Neural cell (in vitro differentiated cells): ENCODE data around the gene TMC1. TPM values are rescaled to one million over a fixed set of nuclear protein-coding genes. Genes with fewer than 3 reads are reported as not detected.

ENCODE experiments used
- H2AFZ ChIP-seq: fragments of 200-600, 300-800 bp; sonication (generic), shearing (Covaris generic); 2 replicates; pipeline ENCODE4 v1.6.0; 2014; ENCODE audit warnings: low read depth, mild to moderate bottlenecking, antibody characterized with exemption, low read length, moderate library complexity
- H3F3A ChIP-seq: fragments of 200-600 bp; shearing (Covaris generic); 2 replicates; pipeline ENCODE4 v1.6.1; 2016; ENCODE audit warnings: mild to moderate bottlenecking, moderate library complexity, mixed read lengths, antibody characterized with exemption, low read length; ENCODE audit not compliant: insufficient read depth, poor library complexity, severe bottlenecking
- H3K27ac ChIP-seq: fragments of 200-600, 300-800 bp; sonication (generic), shearing (Covaris generic); 2 replicates; pipeline ENCODE4 v1.5.1; 2014; ENCODE audit warnings: mild to moderate bottlenecking, low read length, moderate library complexity
- H3K27me3 ChIP-seq: fragments of 300-800, 200-600 bp; sonication (generic), shearing (Covaris generic); 2 replicates; pipeline ENCODE4 v1.6.0; 2014; ENCODE audit warnings: mild to moderate bottlenecking, low read depth, low read length, moderate library complexity; ENCODE audit not compliant: insufficient read depth
- H3K36me3 ChIP-seq: fragments of 300-800, 200-600 bp; sonication (generic), shearing (Covaris generic); 2 replicates; pipeline ENCODE4 v1.5.1; 2014; ENCODE audit warnings: mild to moderate bottlenecking, antibody characterized with exemption, low read length, moderate library complexity; ENCODE audit not compliant: insufficient read depth
- H3K4me2 ChIP-seq: fragments of 300-800, 200-600 bp; sonication (generic), shearing (Covaris generic); 2 replicates; pipeline ENCODE4 v1.6.0; 2014; ENCODE audit warnings: mild to moderate bottlenecking, low read length
- H3K4me3 ChIP-seq: fragments of 300-800, 200-600 bp; sonication (generic), shearing (Covaris generic); 2 replicates; pipeline ENCODE4 v1.5.1; 2014; ENCODE audit warnings: mild to moderate bottlenecking, low read length, moderate library complexity
- H3K79me2 ChIP-seq: fragments of 200-600 bp; shearing (Covaris generic); replicated peaks from 2 replicates; pipeline ENCODE4 v1.6.0; 2014; ENCODE audit warnings: mild to moderate bottlenecking, low read length, moderate library complexity; ENCODE audit not compliant: insufficient read depth
- H3K9ac ChIP-seq: fragments of 300-800, 200-600 bp; sonication (generic), shearing (Covaris generic); 2 replicates; pipeline ENCODE4 v1.6.1; 2016; ENCODE audit warnings: mild to moderate bottlenecking, low read length, mixed read lengths
- H3K9me2 ChIP-seq: fragments of 200-600 bp; shearing (Covaris generic); 2 replicates; pipeline ENCODE4 v1.6.1; 2016; ENCODE audit warnings: mild to moderate bottlenecking, low read length, mixed read lengths; ENCODE audit not compliant: insufficient read depth
- H3K9me3 ChIP-seq: fragments of 200-600, 300-800 bp; sonication (generic), shearing (Covaris generic); 2 replicates; pipeline ENCODE4 v1.6.1; 2016; ENCODE audit warnings: mild to moderate bottlenecking, mixed run types, low read length, moderate library complexity, mixed read lengths
- H4K20me1 ChIP-seq: fragments of 200-600 bp; shearing (Covaris generic); 2 replicates; pipeline ENCODE4 v1.6.1; 2016; ENCODE audit warnings: mild to moderate bottlenecking, mixed run types; ENCODE audit not compliant: insufficient read depth
- EP300 ChIP-seq: fragments of 450-650 bp; conservative IDR thresholded peaks from 2 replicates; pipeline ENCODE4 v1.6.1; 2014; ENCODE audit warnings: antibody characterized with exemption, mild to moderate bottlenecking, moderate library complexity; ENCODE audit not compliant: poor library complexity, severe bottlenecking
- EZH2 ChIP-seq: fragments of 200-600, 300-800 bp; shearing (Covaris generic), sonication (generic); IDR thresholded peaks from 2 replicates; pipeline ENCODE4 v1.6.1; 2014; ENCODE audit warnings: antibody characterized with exemption, low read length, borderline replicate concordance, mild to moderate bottlenecking; ENCODE audit not compliant: insufficient read depth, poor library complexity, severe bottlenecking
- MXI1 ChIP-seq: fragments of 450-650 bp; conservative IDR thresholded peaks from 2 replicates; pipeline ENCODE4 v1.6.1; 2014; ENCODE audit warnings: antibody characterized with exemption, mild to moderate bottlenecking; ENCODE audit not compliant: poor library complexity, severe bottlenecking
- POLR2AphosphoS5 ChIP-seq: IDR thresholded peaks from 2 replicates; pipeline ENCODE4 v1.6.1; 2012
- RAD21 ChIP-seq: fragments of 450-650 bp; conservative IDR thresholded peaks from 2 replicates; pipeline ENCODE4 v1.6.1; 2014; ENCODE audit warnings: antibody characterized with exemption, mild to moderate bottlenecking, moderate library complexity
- REST ChIP-seq: IDR thresholded peaks from 2 replicates; pipeline ENCODE4 v1.6.1; 2012; ENCODE audit warnings: borderline replicate concordance
- SMC3 ChIP-seq: fragments of 450-650 bp; conservative IDR thresholded peaks from 2 replicates; pipeline ENCODE4 v1.6.1; 2014; ENCODE audit warnings: antibody characterized with exemption, mild to moderate bottlenecking, moderate library complexity; ENCODE audit not compliant: poor library complexity
- TAF1 ChIP-seq: IDR thresholded peaks from 2 replicates; pipeline ENCODE4 v1.6.1; 2012; ENCODE audit warnings: low read depth
- polyA plus RNA-seq: library from polyadenylated mRNA; depleted of rRNA; stranded (reverse); fragments of >200 nt; gene quantifications from 2 replicates; pipeline ENCODE4 v1.2.3, GENCODE V29; 2014
- TF ChIP-seq, protein P1 (sequence below): fragments of 450-650 bp; IDR thresholded peaks from 2 replicates; pipeline ENCODE4 v1.5.1; 2014; ENCODE audit warnings: antibody characterized with exemption, mild to moderate bottlenecking, moderate library complexity; ENCODE audit not compliant: poor library complexity, severe bottlenecking

Gene TMC1
- polyA plus RNA-seq, 1 donor from 2014 or later: not detected

GRCh38 chr9:72649127-72649442 is 127.7 kb downstream of the TMC1 start:
- Histone ChIP-seq H3K27ac (no peak overlapping the region), H3F3A (no peaks in the 10 kb centered on the region), H4K20me1 (no peaks in the 10 kb centered on the region), H3K9me3 (no peaks in the 10 kb centered on the region), H2AFZ (no peak overlapping the region), H3K9me2 (no peaks in the 10 kb centered on the region), H3K4me3 (no peak overlapping the region), H3K9ac (no peak overlapping the region), H3K27me3 (no peaks in the 10 kb centered on the region), H3K36me3 (no peaks in the 10 kb centered on the region), H3K4me2 (no peak overlapping the region), H3K79me2 (no peaks in the 10 kb centered on the region)
- TF ChIP-seq RAD21 (no peak), EZH2 (no peak), POLR2AphosphoS5 (peak; percentile 12), MXI1 (no peak), TAF1 (no peak), REST (no peak)
- TF ChIP-seq, protein P1, sequence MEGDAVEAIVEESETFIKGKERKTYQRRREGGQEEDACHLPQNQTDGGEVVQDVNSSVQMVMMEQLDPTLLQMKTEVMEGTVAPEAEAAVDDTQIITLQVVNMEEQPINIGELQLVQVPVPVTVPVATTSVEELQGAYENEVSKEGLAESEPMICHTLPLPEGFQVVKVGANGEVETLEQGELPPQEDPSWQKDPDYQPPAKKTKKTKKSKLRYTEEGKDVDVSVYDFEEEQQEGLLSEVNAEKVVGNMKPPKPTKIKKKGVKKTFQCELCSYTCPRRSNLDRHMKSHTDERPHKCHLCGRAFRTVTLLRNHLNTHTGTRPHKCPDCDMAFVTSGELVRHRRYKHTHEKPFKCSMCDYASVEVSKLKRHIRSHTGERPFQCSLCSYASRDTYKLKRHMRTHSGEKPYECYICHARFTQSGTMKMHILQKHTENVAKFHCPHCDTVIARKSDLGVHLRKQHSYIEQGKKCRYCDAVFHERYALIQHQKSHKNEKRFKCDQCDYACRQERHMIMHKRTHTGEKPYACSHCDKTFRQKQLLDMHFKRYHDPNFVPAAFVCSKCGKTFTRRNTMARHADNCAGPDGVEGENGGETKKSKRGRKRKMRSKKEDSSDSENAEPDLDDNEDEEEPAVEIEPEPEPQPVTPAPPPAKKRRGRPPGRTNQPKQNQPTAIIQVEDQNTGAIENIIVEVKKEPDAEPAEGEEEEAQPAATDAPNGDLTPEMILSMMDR: no peak

DNA sequence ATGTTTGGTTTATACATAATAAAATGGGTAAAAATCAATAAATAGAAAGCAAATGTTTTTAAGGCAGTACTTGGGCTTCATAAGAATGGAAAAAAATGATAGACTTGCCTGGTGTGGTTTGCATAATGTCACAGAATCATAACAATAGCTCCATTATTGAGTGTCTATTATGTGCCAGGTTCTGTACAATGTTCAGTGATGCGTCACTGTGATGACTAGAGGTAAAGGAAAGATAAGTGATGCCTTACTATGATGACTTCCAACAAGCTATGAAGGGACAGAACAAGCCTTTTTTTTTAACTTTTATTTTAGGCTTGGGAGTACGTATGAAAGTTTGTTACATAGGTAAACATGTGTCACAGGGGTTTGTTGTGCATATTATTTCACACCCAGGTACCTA is 128.8 kb downstream of the TMC1 start:
- H3F3A ChIP-seq: no peaks in the 10 kb centered on the region
- no peaks in the 10 kb centered on the region for H4K20me1 ChIP-seq
- H3K27me3 ChIP-seq: no peaks in the 10 kb centered on the region

More for the DNA sequence above, 128.8 kb downstream of the TMC1 start:
- H3K36me3 ChIP-seq: no peaks in the 10 kb centered on the region
- no peak overlapping the region for H3K9ac ChIP-seq
- no peak overlapping the region for H3K4me2 ChIP-seq
- no peak overlapping the region for H3K27ac ChIP-seq
- TF ChIP-seq EP300 (no peak), TAF1 (no peak), RAD21 (no peak), REST (no peak), SMC3 (no peak), EZH2 (no peak), POLR2AphosphoS5 (no peak), MXI1 (no peak)
- TF ChIP-seq, protein P1: no peak
- no peaks in the 10 kb centered on the region for H3K9me2 ChIP-seq
- H2AFZ ChIP-seq: no peak overlapping the region
- H3K9me3 ChIP-seq: no peaks in the 10 kb centered on the region
- H3K79me2 ChIP-seq: no peaks in the 10 kb centered on the region
- H3K4me3 ChIP-seq: no peak overlapping the region
